Measurements from ENCODE around the gene TOP1. TPM values are rescaled to one million over a fixed set of nuclear protein-coding genes. Genes with fewer than 3 reads are reported as not detected.

The TOP1 gene
- total RNA-seq, 1 donor from 2014 or later = 9.4 TPM

DNA sequence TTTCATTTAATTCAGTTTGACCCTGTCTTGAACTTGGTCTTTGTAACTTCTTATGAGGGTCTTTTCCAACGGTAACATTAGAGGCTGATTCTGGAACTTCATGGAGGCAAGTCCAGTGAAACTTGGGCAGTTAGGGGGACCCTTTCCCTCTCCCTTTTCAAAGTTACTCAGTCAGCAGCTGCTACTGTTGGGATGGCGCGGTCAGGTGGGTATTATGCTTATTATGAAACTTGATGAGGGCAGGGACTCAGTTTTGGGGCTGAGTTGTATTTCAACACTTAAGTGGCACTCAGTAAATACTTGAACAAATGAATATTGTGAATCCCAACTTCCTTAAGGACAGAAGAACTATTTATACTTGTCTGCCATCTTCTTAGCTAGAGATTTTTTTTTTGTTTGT is 20.8 kb downstream of the TOP1 start:
- no peaks in the 10 kb centered on the region for H3K36me3 ChIP-seq
- TF ChIP-seq, protein P1, sequence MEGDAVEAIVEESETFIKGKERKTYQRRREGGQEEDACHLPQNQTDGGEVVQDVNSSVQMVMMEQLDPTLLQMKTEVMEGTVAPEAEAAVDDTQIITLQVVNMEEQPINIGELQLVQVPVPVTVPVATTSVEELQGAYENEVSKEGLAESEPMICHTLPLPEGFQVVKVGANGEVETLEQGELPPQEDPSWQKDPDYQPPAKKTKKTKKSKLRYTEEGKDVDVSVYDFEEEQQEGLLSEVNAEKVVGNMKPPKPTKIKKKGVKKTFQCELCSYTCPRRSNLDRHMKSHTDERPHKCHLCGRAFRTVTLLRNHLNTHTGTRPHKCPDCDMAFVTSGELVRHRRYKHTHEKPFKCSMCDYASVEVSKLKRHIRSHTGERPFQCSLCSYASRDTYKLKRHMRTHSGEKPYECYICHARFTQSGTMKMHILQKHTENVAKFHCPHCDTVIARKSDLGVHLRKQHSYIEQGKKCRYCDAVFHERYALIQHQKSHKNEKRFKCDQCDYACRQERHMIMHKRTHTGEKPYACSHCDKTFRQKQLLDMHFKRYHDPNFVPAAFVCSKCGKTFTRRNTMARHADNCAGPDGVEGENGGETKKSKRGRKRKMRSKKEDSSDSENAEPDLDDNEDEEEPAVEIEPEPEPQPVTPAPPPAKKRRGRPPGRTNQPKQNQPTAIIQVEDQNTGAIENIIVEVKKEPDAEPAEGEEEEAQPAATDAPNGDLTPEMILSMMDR (IDR thresholded peaks at IDR 0.05) = no peak
- DNase-seq (ENCODE audit: low spot score in 2 of 2) = no peak
- H3K9me3 ChIP-seq = no peaks in the 10 kb centered on the region
- H3K27ac ChIP-seq = no peak overlapping the region
- H3K27me3 ChIP-seq = no peaks in the 10 kb centered on the region
- H3K4me1 ChIP-seq = peaks cover 8 to 57% of the 10 kb centered on the region in 2 donors
- intact Hi-C loops (cut with DNase I) = no loop called here
- no peak overlapping the region for H3K4me3 ChIP-seq

DNA sequence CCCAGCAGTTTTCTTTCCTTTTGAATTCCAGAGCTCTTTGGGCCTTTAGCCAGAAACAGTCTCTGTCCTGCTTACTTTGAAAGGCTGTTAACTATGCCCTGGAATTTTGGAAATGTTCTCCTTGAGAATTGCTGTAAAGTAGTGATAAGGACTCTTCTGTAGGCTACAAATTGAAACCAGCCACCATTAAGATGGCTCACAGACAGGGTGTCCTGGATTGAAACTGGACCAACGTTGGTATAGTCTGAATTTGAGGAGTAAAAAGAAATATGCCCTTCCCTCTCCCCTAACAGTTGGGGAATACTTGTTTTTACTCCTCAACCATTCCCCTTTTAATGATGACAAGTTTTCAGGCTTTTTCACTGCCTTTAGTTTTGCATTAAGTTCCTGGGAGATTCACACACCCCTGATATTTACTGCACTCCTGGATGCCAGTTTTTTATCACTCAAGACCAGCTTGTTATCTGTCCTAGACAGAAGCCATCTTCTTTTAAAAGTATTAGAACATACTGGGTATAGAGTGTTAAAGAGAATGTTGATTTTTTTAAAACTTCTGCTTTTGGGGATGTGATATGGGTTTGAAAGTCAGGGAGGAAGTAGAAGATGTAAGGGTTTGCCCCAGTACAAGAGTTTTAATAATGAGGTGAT is 21.9 kb downstream of the TOP1 start:
- no peak overlapping the region for H3K4me3 ChIP-seq
- intact Hi-C loops (cut with DNase I) = no loop called here
- H3K4me1 ChIP-seq = peaks cover 8 to 63% of the 10 kb centered on the region in 2 donors

DNA sequence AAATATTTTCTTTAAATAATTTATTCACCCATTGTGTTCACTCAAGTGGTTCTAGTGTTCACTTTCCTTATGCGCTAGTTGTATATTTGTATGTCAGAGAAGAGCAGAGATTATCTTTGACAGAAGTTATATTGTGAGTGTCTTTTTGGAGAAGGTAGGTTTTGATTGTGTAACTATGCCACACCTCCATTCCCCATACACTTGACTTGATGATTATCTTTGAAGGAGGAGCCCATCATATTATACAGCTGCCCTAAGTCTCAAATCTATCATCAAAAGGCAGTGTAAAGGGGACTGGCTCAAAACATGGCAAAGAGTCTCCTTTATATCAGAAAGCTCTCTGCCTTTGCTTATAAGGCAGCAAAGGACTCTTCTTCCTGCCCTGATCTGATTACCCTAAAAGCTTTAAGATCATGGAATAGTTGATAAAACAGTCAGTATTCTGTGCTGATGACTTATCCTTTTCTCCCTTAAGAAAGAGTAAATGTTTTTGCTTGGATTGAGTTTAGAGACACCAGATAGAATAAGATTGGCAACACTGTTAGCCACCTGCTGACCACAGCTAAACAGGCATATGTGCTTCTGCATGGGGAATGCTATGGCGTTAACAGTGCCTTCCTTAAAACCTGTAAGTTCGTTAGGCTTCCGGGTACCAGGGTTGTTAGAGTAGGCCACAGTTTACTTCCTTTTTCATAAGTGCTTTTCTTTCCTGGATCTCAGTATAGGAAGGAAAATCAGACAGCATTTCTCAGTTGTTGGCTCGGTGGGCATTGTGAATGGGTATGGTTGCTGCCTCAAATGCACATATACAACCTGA is 22.6 kb downstream of the TOP1 start:
- Histone ChIP-seq H3K36me3 (no peaks in the 10 kb centered on the region), H3K9me3 (no peaks in the 10 kb centered on the region), H3K4me1 (peaks cover 8 to 67% of the 10 kb centered on the region in 2 donors), H3K4me3 (no peak overlapping the region), H3K27me3 (no peaks in the 10 kb centered on the region), H3K27ac (no peak overlapping the region)
- intact Hi-C loops (cut with DNase I) = no loop called here
- TF ChIP-seq, protein P1 (IDR thresholded peaks at IDR 0.05) = no peak
- DNase-seq (ENCODE audit: low spot score in 2 of 2) = no peak

More for the DNA sequence above, 21.9 kb downstream of the TOP1 start:
- TF ChIP-seq, protein P1 (IDR thresholded peaks at IDR 0.05) = no peak
- DNase-seq (ENCODE audit: low spot score in 2 of 2) = no peak
- Histone ChIP-seq H3K36me3 (no peaks in the 10 kb centered on the region), H3K9me3 (no peaks in the 10 kb centered on the region), H3K27me3 (no peaks in the 10 kb centered on the region), H3K27ac (no peak overlapping the region)

DNA sequence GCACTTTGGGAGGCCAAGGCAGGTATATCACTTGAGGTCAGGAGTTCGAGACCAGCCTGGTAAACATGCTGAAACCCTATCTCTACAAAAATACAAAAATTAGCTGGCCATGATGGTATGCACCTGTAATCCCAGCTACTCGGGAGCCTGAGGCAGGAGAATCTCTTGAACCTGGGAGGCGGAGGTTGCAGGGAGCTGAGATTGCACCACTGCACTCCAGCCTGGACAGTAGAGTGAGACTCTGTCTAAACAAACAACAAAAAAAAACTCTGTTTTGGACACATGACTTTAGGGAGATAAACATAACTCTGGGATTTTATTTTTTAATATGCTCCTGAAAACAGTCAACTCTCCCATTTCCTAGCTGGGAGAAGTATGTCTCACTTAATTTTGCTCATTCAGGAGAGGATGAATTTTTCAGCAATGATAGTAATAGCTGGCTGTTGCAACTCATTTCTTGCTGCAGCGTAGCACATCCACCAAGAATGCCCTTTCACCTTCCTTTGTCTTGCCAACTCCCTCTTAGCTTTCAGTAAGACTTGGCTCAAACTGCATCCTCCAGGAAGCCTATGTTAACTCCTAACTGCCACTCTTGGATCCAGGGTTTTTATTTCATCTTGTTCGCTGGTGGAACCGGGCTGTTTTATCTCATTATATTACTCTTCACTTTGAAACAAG is 24.3 kb downstream of the TOP1 start:
- TF ChIP-seq, protein P1 (IDR thresholded peaks at IDR 0.05) = no peak
- no peaks in the 10 kb centered on the region for H3K9me3 ChIP-seq
- H3K4me3 ChIP-seq = no peak overlapping the region
- no peak for DNase-seq (ENCODE audit: low spot score in 2 of 2)
- no peak overlapping the region for H3K27ac ChIP-seq
- no peaks in the 10 kb centered on the region for H3K27me3 ChIP-seq
- H3K36me3 ChIP-seq = no peaks in the 10 kb centered on the region
- H3K4me1 ChIP-seq = peaks cover 8 to 60% of the 10 kb centered on the region in 2 donors
- intact Hi-C loops (cut with DNase I) = no loop called here

DNA sequence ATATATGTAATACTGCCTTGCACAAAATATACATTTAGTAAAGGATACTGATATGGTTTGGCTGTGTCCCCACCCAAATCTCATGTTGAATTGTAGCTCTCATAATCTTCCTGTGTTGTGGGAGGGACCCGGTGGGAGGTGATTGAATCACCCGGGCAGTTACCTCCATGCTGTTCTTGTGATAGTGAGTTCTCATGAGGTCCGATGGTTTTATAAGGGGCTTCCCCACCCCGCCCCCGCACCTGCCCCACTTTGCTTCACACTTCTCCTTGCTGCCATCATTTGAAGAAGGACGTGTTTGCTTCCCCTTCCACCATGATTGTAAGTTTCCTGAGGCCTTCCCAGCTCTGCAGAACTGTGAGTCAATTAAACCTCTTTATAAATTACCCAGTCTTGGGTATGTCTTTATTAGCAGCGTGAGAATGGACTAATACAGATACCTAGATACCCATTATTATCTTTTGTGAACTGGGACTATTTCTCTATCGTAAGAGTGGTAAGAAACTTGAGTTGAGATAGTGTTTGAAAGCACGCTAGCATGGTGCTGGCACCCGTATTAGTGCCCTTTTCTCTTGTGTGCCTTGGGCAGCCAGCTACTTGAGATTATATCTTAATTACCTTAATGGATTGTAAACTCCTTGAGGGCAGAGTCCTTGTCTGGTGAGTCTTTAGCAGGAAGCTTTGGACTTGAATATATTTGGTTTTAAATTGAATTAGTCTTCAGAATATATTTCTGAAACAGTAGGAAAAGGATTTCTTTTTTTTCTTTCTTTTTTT is 25.6 kb downstream of the TOP1 start:
- intact Hi-C loops (cut with DNase I) = no loop called here
- H3K9me3 ChIP-seq = no peaks in the 10 kb centered on the region
- DNase-seq (ENCODE audit: low spot score in 2 of 2) = no peak
- no peak overlapping the region for H3K4me3 ChIP-seq
- H3K27ac ChIP-seq = no peak overlapping the region
- H3K27me3 ChIP-seq = no peaks in the 10 kb centered on the region
- peaks cover 13 to 55% of the 10 kb centered on the region in 2 donors for H3K4me1 ChIP-seq
- TF ChIP-seq, protein P1 (IDR thresholded peaks at IDR 0.05) = no peak
- H3K36me3 ChIP-seq = no peaks in the 10 kb centered on the region
